IPS-20b (cell line): Measurements from ENCODE around the gene NUP188.
A peak's percentile ranks its signal among the peaks of the same experiment; 100 is the strongest.

Experiments used
- H3K27ac ChIP-seq: one replicate; pipeline ENCODE4 v1.5.1; 2013; ENCODE audit warnings: low read length
- H3K27me3 ChIP-seq: 2 replicates; pipeline ENCODE4 v1.6.1; 2013; ENCODE audit warnings: mild to moderate bottlenecking, low read length, inconsistent platforms; ENCODE audit not compliant: insufficient read depth
- H3K36me3 ChIP-seq: 2 replicates; pipeline ENCODE4 v1.6.1; 2013; ENCODE audit warnings: low read depth, mild to moderate bottlenecking, inconsistent platforms, low read length, moderate library complexity; ENCODE audit not compliant: insufficient read depth
- H3K4me1 ChIP-seq: 2 replicates; pipeline ENCODE4 v1.6.1; 2013; ENCODE audit warnings: mild to moderate bottlenecking, control low read depth, inconsistent platforms, low read length, moderate library complexity; ENCODE audit not compliant: insufficient read depth
- H3K4me3 ChIP-seq: 2 replicates; pipeline ENCODE4 v1.5.1; 2013; ENCODE audit warnings: mild to moderate bottlenecking, low read length, inconsistent platforms
- H3K9ac ChIP-seq: 2 replicates; pipeline ENCODE4 v1.6.1; 2013; ENCODE audit warnings: low read depth, mild to moderate bottlenecking, inconsistent platforms, low read length, moderate library complexity
- H3K9me3 ChIP-seq: 2 replicates; pipeline ENCODE4 v1.6.1; 2013; ENCODE audit warnings: mild to moderate bottlenecking, low read depth, low read length, inconsistent platforms; ENCODE audit not compliant: insufficient read depth

Gene NUP188

GRCh38 chr9:128917151-128917849 is 30.2 kb upstream of the NUP188 start:
- H3K4me1 ChIP-seq = peaks cover 7% of the 10 kb centered on the region
- H3K27ac ChIP-seq = no peak overlapping the region
- no peaks in the 10 kb centered on the region for H3K27me3 ChIP-seq
- peaks cover 53% of the 10 kb centered on the region for H3K36me3 ChIP-seq
- H3K9me3 ChIP-seq = no peaks in the 10 kb centered on the region
- no peak overlapping the region for H3K4me3 ChIP-seq
- H3K9ac ChIP-seq = no peak overlapping the region

- Histone ChIP-seq H3K9ac (no peak overlapping the region), H3K27ac (no peak overlapping the region), H3K4me1 (peaks cover 3% of the 10 kb centered on the region; the same call in 1 of the 2 replicates), H3K9me3 (no peaks in the 10 kb centered on the region), H3K36me3 (peaks cover 44% of the 10 kb centered on the region), H3K27me3 (no peaks in the 10 kb centered on the region), H3K4me3 (no peak overlapping the region)
Measured at GRCh38 chr9:128918921-128919320, 28.6 kb upstream of the NUP188 start.

GRCh38 chr9:128919402-128920089 is 28.0 kb upstream of the NUP188 start:
- H3K4me3 ChIP-seq = no peak overlapping the region
- peaks cover 40% of the 10 kb centered on the region for H3K36me3 ChIP-seq
- H3K9ac ChIP-seq = no peak overlapping the region
- H3K9me3 ChIP-seq = no peaks in the 10 kb centered on the region
- no peaks in the 10 kb centered on the region for H3K27me3 ChIP-seq
- peaks cover 3% of the 10 kb centered on the region; the same call in 1 of the 2 replicates for H3K4me1 ChIP-seq
- no peak overlapping the region for H3K27ac ChIP-seq

DNA sequence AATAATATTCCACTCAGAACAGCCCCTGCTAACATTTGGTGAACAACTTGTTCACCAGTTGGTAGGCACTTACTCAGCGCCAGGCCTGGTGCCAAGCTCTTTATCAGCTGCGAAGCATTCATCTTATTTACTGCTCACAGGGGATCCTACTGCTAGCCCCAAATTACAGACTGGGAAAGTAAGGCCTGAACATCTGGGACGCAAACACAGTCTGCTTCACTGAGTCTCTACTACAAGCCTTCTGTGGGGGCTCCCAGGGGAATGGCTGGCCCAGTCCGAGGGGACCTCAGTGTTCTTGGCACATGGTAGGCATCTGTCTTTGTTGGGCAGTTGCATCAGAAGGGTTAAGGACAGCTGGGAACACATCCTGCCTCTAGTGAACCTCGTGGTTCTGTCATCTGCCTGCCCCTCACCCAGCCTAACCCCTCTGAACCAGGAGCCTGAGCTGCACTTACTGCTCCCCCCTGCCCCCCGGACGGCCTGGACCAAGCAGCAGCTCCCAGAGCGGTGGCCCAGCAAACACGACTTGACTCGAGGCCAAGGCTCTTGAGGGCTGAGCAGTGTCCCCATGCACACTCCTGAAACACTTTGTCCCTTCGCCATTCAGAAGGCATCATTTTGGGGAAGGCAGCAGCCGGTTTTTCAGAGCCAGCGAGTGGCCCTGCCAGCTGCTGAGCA is 27.0 kb upstream of the NUP188 start, which contains the start of gene PHYHD1:
TSS of gene PHYHD1 (plus strand) at position 602 of the 678 bp plus-strand sequence. CDS start 1,342 bp downstream, outside the sequence.
- H3K9me3 ChIP-seq = no peaks in the 10 kb centered on the region
- H3K9ac ChIP-seq = peak within 1 kb of the TSS; percentile 87; the same call in 1 of the 2 replicates
- H3K4me3 ChIP-seq = peak within 1 kb of the TSS; percentile 81
- H3K27me3 ChIP-seq = no peaks in the 10 kb centered on the region
- peaks cover 3% of the 10 kb centered on the region; the same call in 1 of the 2 replicates for H3K4me1 ChIP-seq
- H3K36me3 ChIP-seq = peaks cover 33% of the 10 kb centered on the region
- H3K27ac ChIP-seq = peak within 1 kb of the TSS; percentile 4

DNA sequence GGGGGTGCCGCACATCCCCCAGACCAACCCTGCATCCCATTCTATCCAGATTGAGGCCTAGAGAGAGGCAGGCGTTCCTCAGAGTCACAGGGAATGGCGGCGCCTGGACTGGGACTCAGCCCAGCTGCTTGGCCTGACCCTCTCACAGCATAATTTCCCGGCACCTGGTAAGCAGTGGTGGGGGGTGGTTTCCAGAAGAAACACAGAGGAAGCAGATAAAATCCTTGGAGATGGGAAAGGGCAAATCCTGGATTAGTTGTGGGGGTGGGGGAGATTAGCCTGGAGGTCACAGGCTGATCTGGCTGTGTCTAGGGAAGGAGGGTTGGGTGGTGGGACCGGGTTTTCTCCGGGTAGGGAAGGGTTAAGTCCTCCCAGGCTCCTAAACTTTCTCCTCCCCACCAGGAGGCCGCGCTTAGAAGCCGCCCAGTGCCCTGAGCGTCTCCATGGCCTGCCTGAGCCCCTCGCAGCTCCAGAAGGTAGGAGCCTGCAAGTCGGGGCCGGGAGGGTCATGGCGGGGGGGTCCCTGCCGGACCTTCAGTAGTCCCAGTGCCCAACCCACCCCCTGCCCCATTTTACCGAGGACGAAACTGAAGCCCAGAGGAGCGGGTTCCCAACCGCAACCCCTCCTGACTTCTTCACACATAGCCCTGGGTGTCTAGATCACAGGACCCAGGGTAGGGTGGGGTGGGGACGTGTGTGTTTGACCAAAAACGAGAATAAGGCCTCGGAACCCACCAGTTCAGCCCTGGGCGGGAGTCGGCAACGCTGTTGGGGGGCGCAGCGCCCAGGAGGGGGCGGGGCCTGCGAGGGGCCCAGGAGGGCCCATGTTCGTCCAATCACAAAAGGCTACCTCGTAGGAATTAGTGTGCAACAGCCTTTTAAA is 25.4 kb upstream of the NUP188 start:
- peaks cover 17% of the 10 kb centered on the region for H3K36me3 ChIP-seq
- peaks cover 3% of the 10 kb centered on the region; the same call in 1 of the 2 replicates for H3K4me1 ChIP-seq
- peak overlapping the region; percentile 86 for H3K27ac ChIP-seq
- no peaks in the 10 kb centered on the region for H3K27me3 ChIP-seq
- no peaks in the 10 kb centered on the region for H3K9me3 ChIP-seq
- H3K9ac ChIP-seq = peak overlapping the region; percentile 87
- peak overlapping the region; percentile 81 for H3K4me3 ChIP-seq

DNA sequence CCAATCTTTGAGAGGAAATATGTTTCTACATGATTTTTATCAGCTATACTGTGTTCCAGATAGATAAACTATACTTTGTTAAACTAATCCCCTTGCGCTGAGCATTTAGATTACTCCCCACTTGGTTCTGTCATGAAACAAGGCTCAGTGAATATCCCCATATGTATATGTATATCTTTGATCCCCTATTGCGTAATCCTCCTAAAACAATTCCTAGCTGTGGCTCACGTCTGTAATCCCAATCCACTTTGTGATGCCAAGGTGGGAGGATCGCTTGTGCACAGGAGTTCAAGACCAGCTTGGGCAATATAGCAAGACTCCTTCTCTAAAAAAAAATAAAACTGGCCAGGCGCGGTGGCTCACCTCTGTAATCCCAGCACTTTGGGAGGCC is 24.0 kb upstream of the NUP188 start:
- H3K27ac ChIP-seq = no peak overlapping the region
- no peak overlapping the region for H3K9ac ChIP-seq
- H3K4me3 ChIP-seq = no peak overlapping the region
- H3K4me1 ChIP-seq = peaks cover 6% of the 10 kb centered on the region; the same call in 1 of the 2 replicates
- peaks cover 5% of the 10 kb centered on the region; the same call in 1 of the 2 replicates for H3K36me3 ChIP-seq
- no peaks in the 10 kb centered on the region for H3K27me3 ChIP-seq
- H3K9me3 ChIP-seq = no peaks in the 10 kb centered on the region

GRCh38 chr9:128927731-128928411 is 19.6 kb upstream of the NUP188 start:
- Histone ChIP-seq H3K4me3 (no peak overlapping the region), H3K9ac (peak overlapping the region; percentile 18; the same call in 1 of the 2 replicates), H3K4me1 (0 out of 2 replicates have a peak, but pooled peaks cover 3% of the 10 kb centered on the region), H3K36me3 (no peaks in the 10 kb centered on the region), H3K27me3 (no peaks in the 10 kb centered on the region), H3K27ac (no peak overlapping the region), H3K9me3 (no peaks in the 10 kb centered on the region)

- no peak overlapping the region for H3K4me3 ChIP-seq
- H3K4me1 ChIP-seq = 0 out of 2 replicates have a peak, but pooled peaks cover 3% of the 10 kb centered on the region
- H3K9ac ChIP-seq = no peak overlapping the region
- no peaks in the 10 kb centered on the region for H3K36me3 ChIP-seq
- no peaks in the 10 kb centered on the region for H3K9me3 ChIP-seq
- H3K27me3 ChIP-seq = no peaks in the 10 kb centered on the region
- no peak overlapping the region for H3K27ac ChIP-seq
Measured at GRCh38 chr9:128928624-128929023, 18.9 kb upstream of the NUP188 start.

DNA sequence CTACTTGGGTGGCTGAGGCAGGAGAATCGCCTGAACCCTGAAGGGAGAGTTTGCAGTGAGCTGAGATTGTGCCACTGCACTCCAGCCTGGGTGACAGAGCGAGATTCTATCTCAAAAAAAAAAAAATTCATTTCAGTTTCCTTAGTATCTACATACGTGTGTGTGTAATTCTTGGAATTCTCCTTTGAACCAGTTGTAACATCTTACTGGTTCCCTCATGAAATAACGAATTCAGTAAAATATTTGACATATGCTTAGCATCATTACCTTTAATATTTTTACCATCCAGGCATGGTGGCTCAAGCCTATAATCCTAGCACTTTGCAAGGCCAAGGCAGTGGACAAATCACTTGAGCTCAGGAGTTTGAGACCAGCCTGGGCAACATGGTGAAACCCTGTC is 17.9 kb upstream of the NUP188 start:
- no peak overlapping the region for H3K4me3 ChIP-seq
- 0 out of 2 replicates have a peak, but pooled peaks cover 3% of the 10 kb centered on the region for H3K4me1 ChIP-seq
- H3K9ac ChIP-seq = no peak overlapping the region
- H3K27ac ChIP-seq = no peak overlapping the region
- H3K36me3 ChIP-seq = no peaks in the 10 kb centered on the region
- H3K27me3 ChIP-seq = no peaks in the 10 kb centered on the region
- H3K9me3 ChIP-seq = no peaks in the 10 kb centered on the region

GRCh38 chr9:128933731-128934130 is 13.8 kb upstream of the NUP188 start:
- Histone ChIP-seq H3K4me3 (no peak overlapping the region), H3K27me3 (no peaks in the 10 kb centered on the region), H3K27ac (no peak overlapping the region), H3K4me1 (no peaks in the 10 kb centered on the region), H3K9me3 (no peaks in the 10 kb centered on the region), H3K9ac (no peak overlapping the region), H3K36me3 (no peaks in the 10 kb centered on the region)
